ENCODE results near the gene ATP13A4.

Gene ATP13A4, protein sequence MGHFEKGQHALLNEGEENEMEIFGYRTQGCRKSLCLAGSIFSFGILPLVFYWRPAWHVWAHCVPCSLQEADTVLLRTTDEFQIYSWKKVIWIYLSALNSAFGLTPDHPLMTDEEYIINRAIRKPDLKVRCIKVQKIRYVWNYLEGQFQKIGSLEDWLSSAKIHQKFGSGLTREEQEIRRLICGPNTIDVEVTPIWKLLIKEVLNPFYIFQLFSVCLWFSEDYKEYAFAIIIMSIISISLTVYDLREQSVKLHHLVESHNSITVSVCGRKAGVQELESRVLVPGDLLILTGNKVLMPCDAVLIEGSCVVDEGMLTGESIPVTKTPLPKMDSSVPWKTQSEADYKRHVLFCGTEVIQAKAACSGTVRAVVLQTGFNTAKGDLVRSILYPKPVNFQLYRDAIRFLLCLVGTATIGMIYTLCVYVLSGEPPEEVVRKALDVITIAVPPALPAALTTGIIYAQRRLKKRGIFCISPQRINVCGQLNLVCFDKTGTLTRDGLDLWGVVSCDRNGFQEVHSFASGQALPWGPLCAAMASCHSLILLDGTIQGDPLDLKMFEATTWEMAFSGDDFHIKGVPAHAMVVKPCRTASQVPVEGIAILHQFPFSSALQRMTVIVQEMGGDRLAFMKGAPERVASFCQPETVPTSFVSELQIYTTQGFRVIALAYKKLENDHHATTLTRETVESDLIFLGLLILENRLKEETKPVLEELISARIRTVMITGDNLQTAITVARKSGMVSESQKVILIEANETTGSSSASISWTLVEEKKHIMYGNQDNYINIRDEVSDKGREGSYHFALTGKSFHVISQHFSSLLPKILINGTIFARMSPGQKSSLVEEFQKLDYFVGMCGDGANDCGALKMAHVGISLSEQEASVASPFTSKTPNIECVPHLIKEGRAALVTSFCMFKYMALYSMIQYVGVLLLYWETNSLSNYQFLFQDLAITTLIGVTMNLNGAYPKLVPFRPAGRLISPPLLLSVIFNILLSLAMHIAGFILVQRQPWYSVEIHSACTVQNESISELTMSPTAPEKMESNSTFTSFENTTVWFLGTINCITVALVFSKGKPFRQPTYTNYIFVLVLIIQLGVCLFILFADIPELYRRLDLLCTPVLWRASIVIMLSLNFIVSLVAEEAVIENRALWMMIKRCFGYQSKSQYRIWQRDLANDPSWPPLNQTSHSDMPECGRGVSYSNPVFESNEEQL

GRCh38 chr3:193554811-193555210 is at the start of gene ATP13A4:
Gene ATP13A4, minus strand, starts transcription at chr3:193554895. Its CDS starts 96 bp downstream, at chr3:193554799.
- Mint-ChIP-seq H3K4me1 (ENCODE audit: low read depth) (no peaks in the 10 kb centered on the region), H3K9me3 (no peaks in the 10 kb centered on the region), H3K27me3 (no peaks in the 10 kb centered on the region), H3K36me3 (ENCODE audit: low read depth) (no peaks in the 10 kb centered on the region), H3K27ac (no peak within 1 kb of the TSS), H3K4me3 (no peak within 1 kb of the TSS)
- intact Hi-C loops (cut with micrococcal nuclease) = no loop called here

DNA sequence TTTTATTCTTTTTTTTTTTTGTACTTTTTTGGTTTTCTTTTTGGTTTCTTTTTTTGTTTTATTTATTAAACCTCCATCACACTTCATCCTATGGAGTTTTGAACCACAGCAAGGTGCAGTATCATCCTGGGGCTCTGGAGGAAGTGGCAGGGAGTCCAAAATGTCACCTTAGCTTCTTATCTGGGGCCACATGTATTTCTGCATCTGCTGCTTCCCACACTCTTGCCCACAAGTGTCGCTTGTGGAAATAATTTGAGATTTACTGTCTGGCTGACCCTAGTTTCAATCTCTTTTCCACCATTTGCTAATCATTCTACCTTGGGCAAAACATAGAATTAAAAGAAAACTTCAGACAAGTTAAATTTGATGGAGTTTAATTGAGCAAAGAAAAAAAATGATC is 44.7 kb upstream of the ATP13A4 start:
- H3K4me3 Mint-ChIP-seq = no peak overlapping the region
- H3K4me1 Mint-ChIP-seq (ENCODE audit: low read depth) = peaks cover 38% of the 10 kb centered on the region
- H3K36me3 Mint-ChIP-seq (ENCODE audit: low read depth) = peaks cover 59% of the 10 kb centered on the region
- H3K9me3 Mint-ChIP-seq = no peaks in the 10 kb centered on the region
- intact Hi-C loops (cut with micrococcal nuclease) = loop anchor here (10.0 kb wide), 1 partner anchor 685 kb away; the partner anchor contains the start of gene MB21D2
- H3K27ac Mint-ChIP-seq = no peak overlapping the region
- H3K27me3 Mint-ChIP-seq = no peaks in the 10 kb centered on the region

- H3K27me3 Mint-ChIP-seq = no peaks in the 10 kb centered on the region
- H3K4me3 Mint-ChIP-seq = no peak overlapping the region
- H3K27ac Mint-ChIP-seq = peak overlapping the region; percentile 5
- peaks cover 60% of the 10 kb centered on the region for H3K36me3 Mint-ChIP-seq (ENCODE audit: low read depth)
- no peaks in the 10 kb centered on the region for H3K9me3 Mint-ChIP-seq
- intact Hi-C loops (cut with micrococcal nuclease) = loop anchor here (10.0 kb wide), 1 partner anchor 683 kb away; the partner anchor contains the start of gene MB21D2
- H3K4me1 Mint-ChIP-seq (ENCODE audit: low read depth) = peaks cover 46% of the 10 kb centered on the region
These were observed 43.5 kb upstream of the ATP13A4 start for GRCh38 chr3:193598202-193598601.

GRCh38 chr3:193595939-193596487 is 41.3 kb upstream of the ATP13A4 start:
- H3K4me3 Mint-ChIP-seq = no peak overlapping the region

DNA sequence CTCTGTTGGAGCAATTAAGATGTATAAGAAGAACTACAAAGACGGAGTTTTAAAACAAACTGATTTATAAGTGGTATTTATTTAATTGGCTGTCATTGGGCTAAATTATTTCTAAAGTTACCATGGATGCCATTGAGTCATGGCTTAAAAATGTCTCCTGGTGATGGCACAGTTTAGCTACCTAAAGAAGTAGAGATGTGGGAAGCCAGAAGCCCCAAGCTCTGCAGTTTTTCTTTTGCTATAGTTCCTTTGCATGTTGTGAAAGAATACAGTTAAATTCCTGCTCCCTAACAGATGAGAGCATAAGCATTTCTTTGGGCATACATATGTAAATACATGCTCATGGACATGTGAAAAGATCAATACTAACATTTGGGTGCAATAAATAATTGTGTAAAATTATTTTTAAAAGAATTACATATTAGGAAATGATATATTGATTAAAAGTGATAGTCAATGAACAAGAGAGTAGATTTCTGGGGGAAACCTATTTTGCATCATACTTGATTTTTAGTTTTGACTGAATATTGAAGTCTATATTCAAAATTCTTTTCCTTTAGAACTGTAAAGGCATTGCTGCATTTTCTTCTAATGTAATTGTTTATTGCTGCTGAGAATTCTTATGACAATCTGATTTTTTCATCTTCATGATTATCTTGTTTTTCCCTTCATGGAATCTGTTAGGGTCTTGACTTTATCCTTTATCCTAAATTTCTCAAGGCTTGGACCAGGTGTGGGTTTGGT is 40.4 kb upstream of the ATP13A4 start:
- H3K4me1 Mint-ChIP-seq (ENCODE audit: low read depth) = peaks cover 59% of the 10 kb centered on the region
- no peaks in the 10 kb centered on the region for H3K27me3 Mint-ChIP-seq
- peaks cover 49% of the 10 kb centered on the region for H3K36me3 Mint-ChIP-seq (ENCODE audit: low read depth)
- H3K4me3 Mint-ChIP-seq = no peak overlapping the region
- H3K27ac Mint-ChIP-seq = no peak overlapping the region
- intact Hi-C loops (cut with micrococcal nuclease) = loop anchor here (10.0 kb wide), 1 partner anchor 680 kb away; the partner anchor contains the start of gene MB21D2
- H3K9me3 Mint-ChIP-seq = no peaks in the 10 kb centered on the region

More at GRCh38 chr3:193595939-193596487, 41.3 kb upstream of the ATP13A4 start:
- H3K27me3 Mint-ChIP-seq = no peaks in the 10 kb centered on the region
- intact Hi-C loops (cut with micrococcal nuclease) = loop anchor here (10.0 kb wide), 1 partner anchor 681 kb away; the partner anchor contains the start of gene MB21D2
- no peaks in the 10 kb centered on the region for H3K9me3 Mint-ChIP-seq
- H3K4me1 Mint-ChIP-seq (ENCODE audit: low read depth) = peaks cover 56% of the 10 kb centered on the region
- peaks cover 49% of the 10 kb centered on the region for H3K36me3 Mint-ChIP-seq (ENCODE audit: low read depth)
- H3K27ac Mint-ChIP-seq = no peak overlapping the region

DNA sequence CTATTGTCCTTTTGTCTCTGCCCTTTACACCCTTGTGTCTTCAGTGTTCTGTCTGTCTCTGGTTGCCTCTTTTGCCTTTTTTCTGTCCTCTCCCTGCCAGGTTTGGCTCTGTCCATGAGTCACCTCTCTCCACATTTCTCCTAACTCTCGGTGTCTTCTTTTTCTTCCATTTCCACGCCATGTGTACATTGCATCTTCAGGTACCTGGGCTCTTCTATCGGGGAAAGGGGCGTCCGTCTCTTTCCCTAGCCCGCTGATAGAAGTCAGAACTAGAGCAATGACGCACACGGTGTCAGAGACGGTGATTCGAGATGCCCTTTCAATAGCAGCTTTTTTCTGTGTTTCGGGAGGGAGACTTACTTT is 39.0 kb upstream of the ATP13A4 start:
- Mint-ChIP-seq H3K27me3 (no peaks in the 10 kb centered on the region), H3K36me3 (ENCODE audit: low read depth) (peaks cover 36% of the 10 kb centered on the region), H3K9me3 (no peaks in the 10 kb centered on the region), H3K27ac (peak overlapping the region; percentile 94), H3K4me1 (ENCODE audit: low read depth) (peaks cover 55% of the 10 kb centered on the region), H3K4me3 (peak overlapping the region; percentile 89)
- intact Hi-C loops (cut with micrococcal nuclease) = loop anchor here (10.0 kb wide), 1 partner anchor 679 kb away; the partner anchor contains the start of gene MB21D2

DNA sequence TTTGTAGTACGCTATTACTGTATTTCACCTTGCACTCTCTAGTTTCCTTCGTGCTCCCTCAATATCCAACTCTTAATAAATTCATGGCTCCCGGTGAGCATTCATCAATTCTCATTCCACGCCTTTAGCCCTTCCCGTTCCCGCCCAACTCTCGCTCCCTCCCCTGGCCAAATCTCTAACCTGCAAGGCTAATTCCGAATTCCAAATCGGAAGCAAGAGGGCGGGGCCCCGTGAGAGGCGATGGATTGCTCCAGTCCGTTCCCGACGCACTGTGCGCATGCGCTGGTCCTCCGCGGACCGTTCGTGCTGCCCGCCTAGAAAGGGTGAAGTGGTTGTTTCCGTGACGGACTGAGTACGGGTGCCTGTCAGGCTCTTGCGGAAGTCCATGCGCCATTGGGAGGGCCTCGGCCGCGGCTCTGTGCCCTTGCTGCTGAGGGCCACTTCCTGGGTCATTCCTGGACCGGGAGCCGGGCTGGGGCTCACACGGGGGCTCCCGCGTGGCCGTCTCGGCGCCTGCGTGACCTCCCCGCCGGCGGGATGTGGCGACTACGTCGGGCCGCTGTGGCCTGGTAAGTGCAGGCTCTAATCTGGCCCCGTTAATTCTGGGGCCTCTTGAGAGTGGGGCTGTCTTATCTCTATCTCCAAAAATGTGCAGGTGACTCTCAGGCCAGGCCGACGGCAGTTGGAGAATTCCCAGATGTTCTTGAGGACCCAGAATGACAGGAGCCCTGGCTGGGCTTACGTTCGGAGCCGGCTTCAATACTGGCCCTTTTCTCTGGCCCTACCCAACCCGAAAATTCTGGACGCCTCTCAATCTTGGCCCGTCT is 38.4 kb upstream of the ATP13A4 start, which contains the start of gene OPA1:
Gene OPA1, plus strand, starts transcription at position 368 of the 827 bp plus-strand sequence. Its CDS starts 170 bp downstream, at position 538.
- intact Hi-C loops (cut with micrococcal nuclease) = loop anchor here (10.0 kb wide), 1 partner anchor 678 kb away; the partner anchor contains the start of gene MB21D2
- Mint-ChIP-seq H3K27ac (peak within 1 kb of the TSS; percentile 94), H3K4me1 (ENCODE audit: low read depth) (peaks cover 49% of the 10 kb centered on the region), H3K36me3 (ENCODE audit: low read depth) (peaks cover 30% of the 10 kb centered on the region), H3K4me3 (peak within 1 kb of the TSS; percentile 89), H3K9me3 (no peaks in the 10 kb centered on the region), H3K27me3 (no peaks in the 10 kb centered on the region)

- intact Hi-C loops (cut with micrococcal nuclease) = loop anchor here (10.0 kb wide), 1 partner anchor 675 kb away; the partner anchor contains the start of gene MB21D2
- Mint-ChIP-seq H3K4me1 (ENCODE audit: low read depth) (peaks cover 29% of the 10 kb centered on the region), H3K9me3 (no peaks in the 10 kb centered on the region), H3K36me3 (ENCODE audit: low read depth) (peaks cover 7% of the 10 kb centered on the region), H3K27me3 (no peaks in the 10 kb centered on the region), H3K27ac (no peak overlapping the region), H3K4me3 (no peak overlapping the region)
These were observed 35.6 kb upstream of the ATP13A4 start for GRCh38 chr3:193590088-193590856.

DNA sequence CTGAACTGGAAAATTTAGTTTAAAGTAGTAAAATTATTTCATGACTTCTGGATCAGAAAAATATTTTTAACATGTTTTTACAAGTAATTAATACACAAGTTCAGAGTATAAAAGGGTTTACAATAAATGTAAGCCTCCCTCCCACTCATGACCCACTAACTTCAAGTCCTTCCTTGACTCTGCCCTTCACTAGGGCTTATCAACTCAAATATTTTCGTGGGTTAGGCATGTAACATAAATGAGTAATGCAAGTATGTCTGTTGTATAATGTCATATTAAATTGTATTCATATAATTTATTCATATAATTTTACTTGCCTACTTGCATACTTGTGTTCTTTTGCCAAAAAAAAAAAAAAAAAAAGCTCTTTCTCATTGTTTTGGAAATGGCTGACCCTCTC is 34.9 kb upstream of the ATP13A4 start:
- H3K4me3 Mint-ChIP-seq = no peak overlapping the region
- no peaks in the 10 kb centered on the region for H3K9me3 Mint-ChIP-seq
- H3K27ac Mint-ChIP-seq = no peak overlapping the region
- H3K4me1 Mint-ChIP-seq (ENCODE audit: low read depth) = peaks cover 29% of the 10 kb centered on the region
- peaks cover 7% of the 10 kb centered on the region for H3K36me3 Mint-ChIP-seq (ENCODE audit: low read depth)
- intact Hi-C loops (cut with micrococcal nuclease) = loop anchor here (10.0 kb wide), 1 partner anchor 675 kb away; the partner anchor contains the start of gene MB21D2
- H3K27me3 Mint-ChIP-seq = no peaks in the 10 kb centered on the region

DNA sequence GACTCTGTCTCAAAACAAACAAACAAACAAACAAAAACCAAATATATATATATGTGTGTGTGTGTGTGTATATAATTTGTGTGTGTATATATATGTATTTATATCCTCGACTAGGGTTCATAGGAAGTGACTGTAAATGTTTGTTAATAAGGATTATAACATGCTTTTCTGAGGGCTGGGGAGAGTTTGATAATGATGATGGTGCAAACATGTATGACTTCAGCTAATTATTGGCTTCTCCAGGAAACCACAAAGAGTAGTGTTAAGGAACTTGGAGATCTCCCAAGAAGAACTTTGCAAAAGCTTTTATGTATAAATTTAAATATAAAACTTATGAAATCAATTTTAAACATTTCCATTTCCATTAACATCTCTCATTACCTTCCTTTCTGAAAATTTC is 34.4 kb upstream of the ATP13A4 start:
- H3K36me3 Mint-ChIP-seq (ENCODE audit: low read depth) = peaks cover 7% of the 10 kb centered on the region
- intact Hi-C loops (cut with micrococcal nuclease) = no loop called here
- no peak overlapping the region for H3K4me3 Mint-ChIP-seq
- peaks cover 24% of the 10 kb centered on the region for H3K4me1 Mint-ChIP-seq (ENCODE audit: low read depth)
- H3K27ac Mint-ChIP-seq = no peak overlapping the region
- H3K27me3 Mint-ChIP-seq = peaks cover under 1% of the 10 kb centered on the region
- H3K9me3 Mint-ChIP-seq = no peaks in the 10 kb centered on the region

DNA sequence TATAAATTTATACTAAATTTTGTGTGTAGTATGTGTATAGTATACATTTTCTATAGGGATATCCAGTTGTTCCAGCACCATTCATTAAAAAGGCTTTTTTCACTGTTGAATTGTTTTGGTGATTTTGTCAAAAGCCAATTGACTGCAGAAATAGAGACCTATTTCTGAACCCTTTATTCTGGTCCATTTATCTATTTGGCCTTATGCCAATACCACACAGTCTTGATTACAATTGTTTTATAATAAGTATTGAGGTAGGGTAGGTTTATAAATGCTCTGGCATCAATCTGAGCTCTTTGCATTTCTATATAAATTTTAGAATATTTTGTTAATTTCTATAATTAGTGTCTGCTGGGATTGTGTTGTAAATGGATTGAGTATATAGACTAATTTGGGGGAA is 31.8 kb upstream of the ATP13A4 start:
- Mint-ChIP-seq H3K4me3 (no peak overlapping the region), H3K4me1 (ENCODE audit: low read depth) (peaks cover 8% of the 10 kb centered on the region), H3K27me3 (peaks cover 2% of the 10 kb centered on the region), H3K27ac (no peak overlapping the region), H3K36me3 (ENCODE audit: low read depth) (no peaks in the 10 kb centered on the region), H3K9me3 (no peaks in the 10 kb centered on the region)
- intact Hi-C loops (cut with micrococcal nuclease) = no loop called here
